KMS-11 (cell line): Measurements from ENCODE around the gene PRICKLE2.

ENCODE experiments used
- H2AFZ ChIP-seq: fragments of 200-600 bp; sonication (generic); 2 replicates; pipeline ENCODE4 v1.6.1; 2016; ENCODE audit warnings: antibody characterized with exemption, mixed run types, low read depth
- H3K27ac ChIP-seq: fragments of 200-600 bp; sonication (generic); 2 replicates; pipeline ENCODE4 v1.6.1; 2016; ENCODE audit warnings: mild to moderate bottlenecking, mixed run types
- H3K27me3 ChIP-seq: fragments of 200-600 bp; sonication (generic); 2 replicates; pipeline ENCODE4 v1.6.1; 2017; ENCODE audit warnings: mild to moderate bottlenecking, low read depth, mixed run types, moderate library complexity; ENCODE audit not compliant: insufficient read depth
- H3K36me3 ChIP-seq: fragments of 200-600 bp; sonication (generic); 2 replicates; pipeline ENCODE4 v1.6.1; 2017; ENCODE audit warnings: mild to moderate bottlenecking, mixed run types; ENCODE audit not compliant: insufficient read depth
- H3K4me1 ChIP-seq: fragments of 200-600 bp; sonication (generic); 2 replicates; pipeline ENCODE4 v1.6.1; 2016; ENCODE audit warnings: mild to moderate bottlenecking, low read depth, mixed run types; ENCODE audit not compliant: poor library complexity, severe bottlenecking
- H3K4me2 ChIP-seq: fragments of 200-600 bp; sonication (generic); 2 replicates; pipeline ENCODE4 v1.7.0; 2016; ENCODE audit warnings: mild to moderate bottlenecking, mixed run types
- H3K4me3 ChIP-seq: fragments of 200-600 bp; sonication (generic); IDR thresholded peaks from 2 replicates; pipeline ENCODE4 v1.6.1; 2017; ENCODE audit warnings: low read depth, low read length, mixed read lengths; ENCODE audit not compliant: insufficient read depth
- H3K79me2 ChIP-seq: fragments of 200-600 bp; sonication (generic); 2 replicates; pipeline ENCODE4 v1.6.1; 2016; ENCODE audit warnings: low read depth, mixed run types; ENCODE audit not compliant: insufficient read depth
- H3K9ac ChIP-seq: fragments of 200-600 bp; sonication (generic); 2 replicates; pipeline ENCODE4 v1.6.1; 2016; ENCODE audit warnings: mild to moderate bottlenecking, mixed run types
- H4K20me1 ChIP-seq: fragments of 200-600 bp; sonication (generic); 2 replicates; pipeline ENCODE4 v1.6.1; 2016; ENCODE audit warnings: mild to moderate bottlenecking, mixed run types; ENCODE audit not compliant: insufficient read depth
- CTCF ChIP-seq: fragments of 200-600 bp; sonication (generic); conservative IDR thresholded peaks from 2 replicates; pipeline ENCODE4 v1.6.1; 2017; ENCODE audit warnings: low read depth, mild to moderate bottlenecking, antibody characterized with exemption, low read length, moderate library complexity, mixed read lengths

PRICKLE2 gene

GRCh38 chr3:64255741-64256340 lies 30.6 kb upstream of the PRICKLE2 start:
- H3K4me3 ChIP-seq: no peak overlapping the region
- no peaks in the 10 kb centered on the region for H3K36me3 ChIP-seq
- no peak overlapping the region for H3K9ac ChIP-seq
- H4K20me1 ChIP-seq: no peaks in the 10 kb centered on the region
- no peaks in the 10 kb centered on the region for H3K4me1 ChIP-seq
- no peak overlapping the region for H3K4me2 ChIP-seq
- no peak for TF ChIP-seq CTCF
- no peak overlapping the region for H2AFZ ChIP-seq
- H3K27me3 ChIP-seq: no peaks in the 10 kb centered on the region
- no peak overlapping the region for H3K27ac ChIP-seq
- no peaks in the 10 kb centered on the region for H3K79me2 ChIP-seq

GRCh38 chr3:64254443-64254842 lies 29.2 kb upstream of the PRICKLE2 start:
- no peak overlapping the region for H2AFZ ChIP-seq
- no peak overlapping the region for H3K4me3 ChIP-seq
- no peaks in the 10 kb centered on the region for H3K36me3 ChIP-seq
- H3K27ac ChIP-seq: no peak overlapping the region
- no peaks in the 10 kb centered on the region for H4K20me1 ChIP-seq
- TF ChIP-seq CTCF: no peak
- H3K4me1 ChIP-seq: no peaks in the 10 kb centered on the region
- no peak overlapping the region for H3K9ac ChIP-seq
- no peaks in the 10 kb centered on the region for H3K79me2 ChIP-seq
- no peak overlapping the region for H3K4me2 ChIP-seq
- no peaks in the 10 kb centered on the region for H3K27me3 ChIP-seq

- Histone ChIP-seq H3K27ac (no peak overlapping the region), H3K36me3 (no peaks in the 10 kb centered on the region), H2AFZ (no peak overlapping the region), H4K20me1 (no peaks in the 10 kb centered on the region), H3K27me3 (no peaks in the 10 kb centered on the region), H3K4me1 (no peaks in the 10 kb centered on the region), H3K79me2 (no peaks in the 10 kb centered on the region), H3K4me2 (no peak overlapping the region), H3K9ac (no peak overlapping the region), H3K4me3 (no peak overlapping the region)
- no peak for TF ChIP-seq CTCF
These were observed 28.4 kb upstream of the PRICKLE2 start for GRCh38 chr3:64253689-64254088.

- Histone ChIP-seq H3K27me3 (no peaks in the 10 kb centered on the region), H3K4me1 (no peaks in the 10 kb centered on the region), H3K4me3 (no peak overlapping the region), H3K79me2 (no peaks in the 10 kb centered on the region), H3K9ac (no peak overlapping the region), H2AFZ (no peak overlapping the region), H3K4me2 (no peak overlapping the region), H3K36me3 (no peaks in the 10 kb centered on the region), H3K27ac (no peak overlapping the region), H4K20me1 (no peaks in the 10 kb centered on the region)
- no peak for TF ChIP-seq CTCF
These were observed 25.8 kb upstream of the PRICKLE2 start for GRCh38 chr3:64251019-64251418.
